Measurements from ENCODE around the gene RPH3AL. TPM values are rescaled to one million over a fixed set of nuclear protein-coding genes. Genes with fewer than 3 reads are reported as not detected.

Gene RPH3AL
- total and polyA plus RNA-seq, 2 of the 8 experiments (the other 6 are each of a cell fraction or from before 2014, with no cell fraction given): 5.6 to 5.8 TPM

DNA sequence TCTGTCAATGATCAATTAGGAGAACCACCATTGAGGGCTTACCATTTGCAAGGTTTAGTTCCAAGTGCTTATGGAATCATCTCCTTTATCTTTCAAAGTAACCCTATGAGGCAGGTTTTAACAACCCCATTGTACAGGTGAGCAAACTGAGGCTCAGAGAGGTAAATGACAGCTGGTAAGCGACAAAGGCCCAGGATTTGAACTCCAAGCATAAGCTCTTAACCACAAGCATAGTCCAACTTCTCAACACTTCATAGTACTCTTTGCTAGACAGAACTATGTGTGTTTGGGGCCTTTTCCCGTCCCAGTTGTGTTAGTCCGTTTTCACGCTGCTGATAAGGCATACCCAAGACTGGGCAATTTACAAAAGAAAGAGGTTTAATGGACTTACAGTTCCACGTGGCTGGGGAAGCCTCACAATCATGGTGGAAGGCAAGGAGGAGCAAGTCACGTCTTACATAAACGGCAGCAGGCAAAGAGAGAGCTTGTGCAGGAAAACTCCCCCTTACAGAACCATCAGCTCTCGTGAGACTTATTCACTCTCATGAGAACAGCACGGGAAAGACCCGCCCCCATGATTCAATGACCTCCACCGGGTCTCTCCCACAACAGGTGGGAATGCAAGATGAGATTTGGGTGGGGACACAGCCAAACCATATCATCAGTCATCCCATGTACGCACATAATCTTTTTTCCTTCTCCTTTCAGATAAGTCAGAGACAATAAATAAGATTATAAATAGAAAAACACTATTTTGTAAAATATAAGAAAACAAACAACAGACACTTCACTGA lies 6.4 kb downstream of the RPH3AL start:
- POLR2A ChIA-PET (ENCODE audit: partially characterized antibody): no interaction called here

More for the DNA sequence above, 6.4 kb downstream of the RPH3AL start:
- CTCF ChIA-PET (ENCODE audit: partially characterized antibody): no interaction called here
- H3K4me1 ChIP-seq (replicated peaks in 1 of 4; ENCODE audit: control insufficient read depth in 3 of 4, insufficient read depth in 4 of 4, low read length in 3 of 4): no peaks in the 10 kb centered on the region
- no peak for TF ChIP-seq CBX5 (IDR thresholded peaks at IDR 0.05; ENCODE audit: low read depth, low read length)
- TF ChIP-seq TCF12 (IDR thresholded peaks at IDR 0.05; ENCODE audit: low read depth, low read length): no peak
- no peak for TF ChIP-seq GABPA (IDR thresholded peaks at IDR 0.05; ENCODE audit: borderline replicate concordance, insufficient read depth, low read length)
- TF ChIP-seq CTBP2 (IDR thresholded peaks at IDR 0.05; ENCODE audit: borderline replicate concordance, insufficient read depth, insufficient read length, low read length): no peak
- TF ChIP-seq SRF (IDR thresholded peaks at IDR 0.05; ENCODE audit: low read depth, low read length): no peak
- no peak for TF ChIP-seq HDAC6 (IDR thresholded peaks at IDR 0.05; ENCODE audit: low read depth, low read length)
- no peak for TF ChIP-seq KDM5A (IDR thresholded peaks at IDR 0.05; ENCODE audit: low read length)
- no peak for TF ChIP-seq RNF2 (IDR thresholded peaks at IDR 0.05; ENCODE audit: borderline replicate concordance, low read depth, low read length, missing control alignments, poor library complexity, severe bottlenecking)
- H3K27ac ChIP-seq (ENCODE audit: low read depth, low read length): no peak overlapping the region
- H3K23ac ChIP-seq (ENCODE audit: insufficient read length): no peak overlapping the region
- WGBS, 2 experiments (ENCODE audit: extremely low coverage in 1 of 2, insufficient coverage in 1 of 2, insufficient read length in 1 of 2, insufficient replicate concordance in 2 of 2, low coverage in 1 of 2, low lambda C conversion rate in 2 of 2, missing lambda C conversion rate in 1 of 2): 97% methylated on average over 7 of the region's 12 CpGs; no CpG with 5 or more reads in 1 of the 2 experiments
- H3K79me2 ChIP-seq (ENCODE audit: control insufficient read depth in 1 of 2, insufficient read depth in 2 of 2, low read length in 2 of 2): no peaks in the 10 kb centered on the region
- H3K4me3 ChIP-seq (ENCODE audit: extremely low read depth in 1 of 4, insufficient read depth in 2 of 4, low read depth in 3 of 4, low read length in 4 of 4): no peak overlapping the region
- H3K18ac ChIP-seq (ENCODE audit: extremely low read depth, low read length): no peak overlapping the region
- no peak overlapping the region for H2BK15ac ChIP-seq (ENCODE audit: low read length)
- H3K9me3 ChIP-seq (ENCODE audit: insufficient read depth in 2 of 2, low read depth in 1 of 2, low read length in 1 of 2): no peaks in the 10 kb centered on the region
- no peak overlapping the region for H2BK120ac ChIP-seq (replicated peaks; ENCODE audit: low read depth, low read length)
- H4K20me1 ChIP-seq (replicated peaks in 1 of 2; ENCODE audit: control insufficient read depth in 1 of 2, insufficient read depth in 2 of 2, low read length in 2 of 2): peaks cover 0 to 3% of the 10 kb centered on the region in 2 experiments
- no peak overlapping the region for H2AK5ac ChIP-seq (ENCODE audit: low read depth, low read length)
- no peak overlapping the region for H2BK20ac ChIP-seq (ENCODE audit: low read length)
- H3K36me3 ChIP-seq (ENCODE audit: control insufficient read depth in 2 of 4, insufficient read depth in 4 of 4, low read length in 3 of 4): no peaks in the 10 kb centered on the region
- H3K9ac ChIP-seq (replicated peaks in 1 of 4; ENCODE audit: extremely low read depth in 1 of 4, low read depth in 3 of 4, low read length in 3 of 4): no peak overlapping the region
- H2AFZ ChIP-seq (ENCODE audit: low read length): no peak overlapping the region
- H4K91ac ChIP-seq (replicated peaks; ENCODE audit: insufficient read length, low read length): no peak overlapping the region
- no peaks in the 10 kb centered on the region for H3K79me1 ChIP-seq (ENCODE audit: low read depth, low read length)
- no peak for FAIRE-seq
- no peak overlapping the region for H4K8ac ChIP-seq (ENCODE audit: extremely low read depth, insufficient read depth, low read length)
- H2BK12ac ChIP-seq (ENCODE audit: low read depth, low read length): no peak overlapping the region
- no peak overlapping the region for H3K4ac ChIP-seq (replicated peaks; ENCODE audit: insufficient read length, low read depth, low read length)
- H3K14ac ChIP-seq (ENCODE audit: insufficient read length): no peak overlapping the region
- DNase-seq (ENCODE audit: low read depth in 1 of 2, low spot score in 2 of 2): no peak
- H3K27me3 ChIP-seq (replicated peaks in 1 of 4; ENCODE audit: control insufficient read depth in 3 of 4, extremely low read depth in 1 of 4, insufficient read depth in 3 of 4, low read length in 3 of 4): no peaks in the 10 kb centered on the region
- no peak overlapping the region for H2BK5ac ChIP-seq (ENCODE audit: low read depth, low read length)
- no peak overlapping the region for H3K4me2 ChIP-seq (ENCODE audit: insufficient read depth in 1 of 2, low read depth in 2 of 2, low read length in 2 of 2)
- peaks cover 7% of the 10 kb centered on the region; the same call in 1 of the 2 replicates for H3K23me2 ChIP-seq (ENCODE audit: low read depth, low read length)
- H4K5ac ChIP-seq (ENCODE audit: insufficient read length, low read depth, low read length): no peak overlapping the region
- no peak overlapping the region for H3K56ac ChIP-seq (replicated peaks; ENCODE audit: insufficient read length, low read depth, low read length)

Measured in H1 (cell line).